OCI-LY7 (cell line): Measurements from ENCODE around the gene AGBL1.

ENCODE experiments used
- EZH2phosphoT487 ChIP-seq: fragments of 200-600 bp; sonication (generic); IDR thresholded peaks from 2 replicates; pipeline ENCODE4 v1.6.1; 2018; ENCODE audit warnings: low read depth, borderline replicate concordance, mild to moderate bottlenecking, mixed run types, antibody characterized with exemption, low read length, moderate library complexity, mixed read lengths
- TF ChIP-seq, protein P1 (sequence below): fragments of 200-600 bp; sonication (generic); conservative IDR thresholded peaks from 2 replicates; pipeline ENCODE4 v1.5.1; 2014; ENCODE audit warnings: mild to moderate bottlenecking, antibody characterized with exemption, low read length, moderate library complexity, mixed read lengths

DNA sequence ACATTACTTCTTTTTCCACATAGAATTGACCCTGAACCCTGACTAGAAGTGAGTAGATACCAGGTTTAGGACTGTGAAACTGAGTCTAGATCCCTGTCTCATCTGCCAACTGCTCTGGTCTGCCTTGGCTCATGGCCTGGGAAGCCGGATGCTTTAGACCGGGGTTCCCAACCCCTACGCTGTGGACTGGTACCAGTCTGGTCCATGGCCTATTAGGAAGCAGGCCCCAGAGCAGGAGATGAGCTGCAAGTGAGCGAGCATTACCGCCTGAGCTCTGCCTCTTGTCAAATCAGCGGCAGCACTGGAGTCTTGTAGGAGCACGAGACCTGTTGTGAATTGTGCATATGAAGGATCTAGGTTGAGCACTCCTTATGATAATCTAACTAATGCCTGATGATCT, 734.2 kb downstream of the AGBL1 start:
- TF ChIP-seq, protein P1, sequence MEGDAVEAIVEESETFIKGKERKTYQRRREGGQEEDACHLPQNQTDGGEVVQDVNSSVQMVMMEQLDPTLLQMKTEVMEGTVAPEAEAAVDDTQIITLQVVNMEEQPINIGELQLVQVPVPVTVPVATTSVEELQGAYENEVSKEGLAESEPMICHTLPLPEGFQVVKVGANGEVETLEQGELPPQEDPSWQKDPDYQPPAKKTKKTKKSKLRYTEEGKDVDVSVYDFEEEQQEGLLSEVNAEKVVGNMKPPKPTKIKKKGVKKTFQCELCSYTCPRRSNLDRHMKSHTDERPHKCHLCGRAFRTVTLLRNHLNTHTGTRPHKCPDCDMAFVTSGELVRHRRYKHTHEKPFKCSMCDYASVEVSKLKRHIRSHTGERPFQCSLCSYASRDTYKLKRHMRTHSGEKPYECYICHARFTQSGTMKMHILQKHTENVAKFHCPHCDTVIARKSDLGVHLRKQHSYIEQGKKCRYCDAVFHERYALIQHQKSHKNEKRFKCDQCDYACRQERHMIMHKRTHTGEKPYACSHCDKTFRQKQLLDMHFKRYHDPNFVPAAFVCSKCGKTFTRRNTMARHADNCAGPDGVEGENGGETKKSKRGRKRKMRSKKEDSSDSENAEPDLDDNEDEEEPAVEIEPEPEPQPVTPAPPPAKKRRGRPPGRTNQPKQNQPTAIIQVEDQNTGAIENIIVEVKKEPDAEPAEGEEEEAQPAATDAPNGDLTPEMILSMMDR, result no peak
- TF ChIP-seq EZH2phosphoT487, result no peak
